K562 (cell line): ENCODE measurements around the gene SLC2A10. TPM values are rescaled to one million over a fixed set of nuclear protein-coding genes. Genes with fewer than 3 reads are reported as not detected.
A peak's percentile ranks its signal among the peaks of the same experiment; 100 is the strongest.

Experiments
- ADNP ChIP-seq: fragments of 200-800 bp; sonication (Bioruptor generic); IDR thresholded peaks from 2 replicates; pipeline ENCODE4 v1.6.1; 2016; ENCODE audit warnings: missing genetic modification characterization, missing compliant biosample characterization
- BHLHE40 ChIP-seq: IDR thresholded peaks from 2 replicates; pipeline ENCODE4 v1.6.1; 2011; ENCODE audit warnings: low read length, improper control_type of control experiment
- BRF1 ChIP-seq: IDR thresholded peaks from 3 replicates; pipeline ENCODE4 v1.6.1; 2011; ENCODE audit warnings: borderline replicate concordance, mild to moderate bottlenecking; ENCODE audit not compliant: insufficient read length; ENCODE audit errors: extremely low read depth
- HDAC3 ChIP-seq: fragments of 450-650 bp; IDR thresholded peaks from 2 replicates; pipeline ENCODE4 v1.6.1; 2018; ENCODE audit warnings: borderline replicate concordance, mild to moderate bottlenecking, moderate library complexity; ENCODE audit not compliant: partially characterized antibody
- HLTF ChIP-seq: fragments of 450-650 bp; IDR thresholded peaks from 2 replicates; pipeline ENCODE4 v1.6.1; 2016
- LCOR ChIP-seq: sonication (generic); formaldehyde crosslinking; IDR thresholded peaks from 2 replicates; pipeline ENCODE4 v1.8.0; 2022; ENCODE audit warnings: mild to moderate bottlenecking, missing genetic modification reagents
- NFIX ChIP-seq: fragments of 250-450 bp; sonication (Bioruptor Pico); IDR thresholded peaks from 2 replicates; pipeline ENCODE4 v1.4.0; 2020; ENCODE audit warnings: low read depth, mild to moderate bottlenecking, moderate library complexity
- POLR2G ChIP-seq: fragments of 200-400 bp; formaldehyde crosslinking; IDR thresholded peaks from 2 replicates; pipeline ENCODE4 v1.6.1; 2017; ENCODE audit warnings: low read depth, mild to moderate bottlenecking, antibody characterized with exemption, low read length, moderate library complexity
- POLR3A ChIP-seq: IDR thresholded peaks from 2 replicates; pipeline ENCODE4 v1.6.1; 2011; ENCODE audit warnings: borderline replicate concordance, mild to moderate bottlenecking, moderate library complexity; ENCODE audit not compliant: insufficient read length, insufficient read depth; ENCODE audit errors: extremely low read depth
- SAFB2 ChIP-seq: fragments of 200-400 bp; formaldehyde crosslinking; IDR thresholded peaks from 2 replicates; pipeline ENCODE4 v1.6.1; 2018; ENCODE audit warnings: borderline replicate concordance, low read length, low read depth, moderate library complexity; ENCODE audit not compliant: severe bottlenecking
- SIRT6 ChIP-seq: IDR thresholded peaks from one replicate; pipeline ENCODE4 v1.6.1; 2012; ENCODE audit warnings: low read depth, mild to moderate bottlenecking, control low read depth, inconsistent platforms, low read length, moderate library complexity
- SMAD2 ChIP-seq: fragments of 150-350 bp; IDR thresholded peaks from 2 replicates; pipeline ENCODE4 v1.6.1; 2014; ENCODE audit warnings: low read depth, mild to moderate bottlenecking, low read length
- SMC3 ChIP-seq: conservative IDR thresholded peaks from 2 replicates; pipeline ENCODE4 v1.6.1; 2011; ENCODE audit warnings: low read depth, low read length, improper control_type of control experiment; ENCODE audit not compliant: insufficient read depth
- ZC3H11A ChIP-seq: IDR thresholded peaks from 2 replicates; pipeline ENCODE4 v1.6.1; 2012; ENCODE audit warnings: low read depth, low read length, improper control_type of control experiment
- ZNF165 ChIP-seq: fragments of 250-450 bp; sonication (Bioruptor Pico); IDR thresholded peaks from 2 replicates; pipeline ENCODE4 v1.4.0; 2020; ENCODE audit warnings: borderline replicate concordance
- ZNF583 ChIP-seq: fragments of 250-450 bp; sonication (Bioruptor Pico); IDR thresholded peaks from 2 replicates; pipeline ENCODE4 v1.4.0; 2020
- ZNF766 ChIP-seq: fragments of 200-800 bp; sonication (Bioruptor generic); conservative IDR thresholded peaks from 2 replicates; pipeline ENCODE4 v1.6.1; 2016; ENCODE audit warnings: missing genetic modification characterization, missing compliant biosample characterization
- polyA plus RNA-seq, 8 experiments: library from polyadenylated mRNA; depleted of rRNA in 4 of 8; stranded (reverse) in 5 of 8; unstranded in 3 of 8; fragments of >200 nt; fragmentation: Nextera tagmentation in 2 of 8; fragmentation: Illumina TruSeq in 1 of 8; extraction: Ambion mirVana in 2 of 8; extraction: Trizol in 1 of 8; gene quantifications; 2 replicates each; pipeline versions ENCODE4 v1.2.1 to v1.2.3, GENCODE V29; 2011 to 2014; ENCODE audit warnings: inconsistent platforms in 1 of 8, missing spikeins in 1 of 8
- total RNA-seq, 7 experiments: library from RNA; depleted of rRNA in 6 of 7; stranded (reverse); fragments of >200 nt in 6 of 7; fragmentation: Illumina TruSeq in 2 of 7; extraction: Trizol in 2 of 7; gene quantifications; 2 replicates each; pipeline versions ENCODE4 v1.2.1 to v1.2.3, GENCODE V29; 2011 to 2021; ENCODE audit warnings: low replicate concordance in 1 of 7
- TF ChIP-seq, protein P1 (sequence below): fragments of 150-350 bp; conservative IDR thresholded peaks from 2 replicates; pipeline ENCODE4 v1.6.1; 2014; ENCODE audit warnings: low read length
- TF ChIP-seq, protein P2 (sequence below): fragments of 250-450 bp; sonication (Bioruptor Pico); IDR thresholded peaks from 2 replicates; pipeline ENCODE4 v1.4.0; 2020
- TF ChIP-seq, protein P3 (sequence below), 2 experiments: fragments of 200-800 bp in 1 of 2; sonication (Bioruptor generic) in 1 of 2; sonication (generic) in 1 of 2; formaldehyde crosslinking in 1 of 2; IDR thresholded peaks in 1 of 2; conservative IDR thresholded peaks in 1 of 2; 2 replicates each; pipeline versions ENCODE4 v1.5.0 to v1.6.1; 2016 to 2020; ENCODE audit warnings: missing compliant biosample characterization in 1 of 2, missing genetic modification characterization in 1 of 2, missing genetic modification reagents in 1 of 2
- TF ChIP-seq, protein P4 (sequence below): fragments of 200-800 bp; sonication (Bioruptor generic); IDR thresholded peaks from 2 replicates; pipeline ENCODE4 v1.6.1; 2017; ENCODE audit warnings: missing genetic modification characterization, missing compliant biosample characterization

The SLC2A10 gene
- total and polyA plus RNA-seq, 9 of the 15 experiments (the other 6 are each of a cell fraction or from before 2014, with no cell fraction given) = 0.01 to 1.8 (median 0.10) TPM

DNA sequence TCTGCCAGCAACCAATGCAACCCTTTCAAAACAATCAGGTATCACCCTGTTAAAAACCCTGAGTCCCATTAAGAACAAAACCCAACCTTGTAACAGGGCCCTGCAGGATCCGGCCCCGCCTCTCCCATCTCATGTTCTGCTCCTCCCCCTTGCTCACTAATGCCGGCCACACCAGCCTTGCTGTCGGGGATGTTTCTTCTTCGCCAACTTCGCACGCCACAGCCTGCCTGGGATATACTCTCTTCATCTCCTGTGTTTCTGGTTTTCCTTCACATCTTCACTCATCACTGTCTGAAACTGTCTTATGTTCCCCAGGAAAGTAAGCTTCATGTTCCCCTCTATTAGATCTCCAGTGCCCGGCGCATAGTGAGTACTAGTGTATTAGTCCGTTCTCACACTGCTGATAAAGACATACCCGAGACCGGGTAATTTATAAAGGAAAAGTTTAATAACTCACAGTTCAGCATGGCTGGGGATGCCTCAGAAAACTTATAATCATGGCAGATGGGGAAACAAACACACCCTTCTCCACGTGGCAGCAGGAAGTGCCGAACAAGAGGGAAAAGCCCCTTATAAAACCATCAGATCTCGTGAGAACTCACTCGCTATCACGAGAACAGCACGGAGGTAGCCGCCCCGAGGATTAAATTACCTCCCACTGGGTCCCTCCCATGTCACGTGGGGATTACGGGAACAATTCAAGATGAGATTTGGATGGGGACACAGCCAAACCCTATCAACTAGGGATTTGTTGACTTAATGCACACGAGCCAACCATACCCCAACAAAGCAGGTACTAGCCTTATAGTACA lies 25.3 kb upstream of the SLC2A10 start (continued):
- TF ChIP-seq NFIX (no peak), POLR2G (0 out of 2 replicates have a peak, but pooled peaks have one; percentile 60), HLTF (no peak), BHLHE40 (peak; percentile 87), SMC3 (no peak), ZNF583 (CRISPR knock-in tag) (no peak), POLR3A (no peak), LCOR (CRISPR knock-in tag) (peak; percentile 83; the same call in 1 of the 2 replicates), SIRT6 (no peak), HDAC3 (peak; percentile 51), ZNF165 (no peak), ADNP (tag) (no peak), BRF1 (no peak), SAFB2 (no peak), ZNF766 (CRISPR knock-in tag) (no peak), ZC3H11A (no peak), SMAD2 (no peak)
- TF ChIP-seq, protein P1, sequence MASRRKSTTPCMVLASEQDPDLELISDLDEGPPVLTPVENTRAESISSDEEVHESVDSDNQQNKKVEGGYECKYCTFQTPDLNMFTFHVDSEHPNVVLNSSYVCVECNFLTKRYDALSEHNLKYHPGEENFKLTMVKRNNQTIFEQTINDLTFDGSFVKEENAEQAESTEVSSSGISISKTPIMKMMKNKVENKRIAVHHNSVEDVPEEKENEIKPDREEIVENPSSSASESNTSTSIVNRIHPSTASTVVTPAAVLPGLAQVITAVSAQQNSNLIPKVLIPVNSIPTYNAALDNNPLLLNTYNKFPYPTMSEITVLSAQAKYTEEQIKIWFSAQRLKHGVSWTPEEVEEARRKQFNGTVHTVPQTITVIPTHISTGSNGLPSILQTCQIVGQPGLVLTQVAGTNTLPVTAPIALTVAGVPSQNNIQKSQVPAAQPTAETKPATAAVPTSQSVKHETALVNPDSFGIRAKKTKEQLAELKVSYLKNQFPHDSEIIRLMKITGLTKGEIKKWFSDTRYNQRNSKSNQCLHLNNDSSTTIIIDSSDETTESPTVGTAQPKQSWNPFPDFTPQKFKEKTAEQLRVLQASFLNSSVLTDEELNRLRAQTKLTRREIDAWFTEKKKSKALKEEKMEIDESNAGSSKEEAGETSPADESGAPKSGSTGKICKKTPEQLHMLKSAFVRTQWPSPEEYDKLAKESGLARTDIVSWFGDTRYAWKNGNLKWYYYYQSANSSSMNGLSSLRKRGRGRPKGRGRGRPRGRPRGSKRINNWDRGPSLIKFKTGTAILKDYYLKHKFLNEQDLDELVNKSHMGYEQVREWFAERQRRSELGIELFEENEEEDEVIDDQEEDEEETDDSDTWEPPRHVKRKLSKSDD = peak; percentile 89
- TF ChIP-seq, protein P2, sequence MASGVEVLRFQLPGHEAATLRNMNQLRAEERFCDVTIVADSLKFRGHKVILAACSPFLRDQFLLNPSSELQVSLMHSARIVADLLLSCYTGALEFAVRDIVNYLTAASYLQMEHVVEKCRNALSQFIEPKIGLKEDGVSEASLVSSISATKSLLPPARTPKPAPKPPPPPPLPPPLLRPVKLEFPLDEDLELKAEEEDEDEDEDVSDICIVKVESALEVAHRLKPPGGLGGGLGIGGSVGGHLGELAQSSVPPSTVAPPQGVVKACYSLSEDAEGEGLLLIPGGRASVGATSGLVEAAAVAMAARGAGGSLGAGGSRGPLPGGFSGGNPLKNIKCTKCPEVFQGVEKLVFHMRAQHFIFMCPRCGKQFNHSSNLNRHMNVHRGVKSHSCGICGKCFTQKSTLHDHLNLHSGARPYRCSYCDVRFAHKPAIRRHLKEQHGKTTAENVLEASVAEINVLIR (CRISPR knock-in tag) = no peak
- TF ChIP-seq, protein P3, sequence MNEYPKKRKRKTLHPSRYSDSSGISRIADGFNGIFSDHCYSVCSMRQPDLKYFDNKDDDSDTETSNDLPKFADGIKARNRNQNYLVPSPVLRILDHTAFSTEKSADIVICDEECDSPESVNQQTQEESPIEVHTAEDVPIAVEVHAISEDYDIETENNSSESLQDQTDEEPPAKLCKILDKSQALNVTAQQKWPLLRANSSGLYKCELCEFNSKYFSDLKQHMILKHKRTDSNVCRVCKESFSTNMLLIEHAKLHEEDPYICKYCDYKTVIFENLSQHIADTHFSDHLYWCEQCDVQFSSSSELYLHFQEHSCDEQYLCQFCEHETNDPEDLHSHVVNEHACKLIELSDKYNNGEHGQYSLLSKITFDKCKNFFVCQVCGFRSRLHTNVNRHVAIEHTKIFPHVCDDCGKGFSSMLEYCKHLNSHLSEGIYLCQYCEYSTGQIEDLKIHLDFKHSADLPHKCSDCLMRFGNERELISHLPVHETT (CRISPR knock-in tag; conservative IDR thresholded peaks at IDR 0.05 in 1 of 2, IDR thresholded peaks at IDR 0.05 in 1 of 2) = no peak
- TF ChIP-seq, protein P4, sequence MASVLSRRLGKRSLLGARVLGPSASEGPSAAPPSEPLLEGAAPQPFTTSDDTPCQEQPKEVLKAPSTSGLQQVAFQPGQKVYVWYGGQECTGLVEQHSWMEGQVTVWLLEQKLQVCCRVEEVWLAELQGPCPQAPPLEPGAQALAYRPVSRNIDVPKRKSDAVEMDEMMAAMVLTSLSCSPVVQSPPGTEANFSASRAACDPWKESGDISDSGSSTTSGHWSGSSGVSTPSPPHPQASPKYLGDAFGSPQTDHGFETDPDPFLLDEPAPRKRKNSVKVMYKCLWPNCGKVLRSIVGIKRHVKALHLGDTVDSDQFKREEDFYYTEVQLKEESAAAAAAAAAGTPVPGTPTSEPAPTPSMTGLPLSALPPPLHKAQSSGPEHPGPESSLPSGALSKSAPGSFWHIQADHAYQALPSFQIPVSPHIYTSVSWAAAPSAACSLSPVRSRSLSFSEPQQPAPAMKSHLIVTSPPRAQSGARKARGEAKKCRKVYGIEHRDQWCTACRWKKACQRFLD (CRISPR knock-in tag) = peak; percentile 86
